ENCODE results near the gene PTCD3.

- no peak for TF ChIP-seq POLR2AphosphoS5 (IDR thresholded peaks at IDR 0.05)
- no peak for TF ChIP-seq CTCF (IDR thresholded peaks at IDR 0.05)
- TF ChIP-seq POLR2A (IDR thresholded peaks at IDR 0.05) = no peak
Observed at GRCh38 chr2:86171295-86171694, 65.3 kb downstream of the PTCD3 start.

Measured in breast epithelium (tissue), 3 donors.